ENCODE results near the gene WWOX.
"Not testable (repeated sequence)": the region's sequence is repeated elsewhere in the genome, so short reads cannot be mapped to it uniquely, and the experiment has no call there.

WWOX gene

DNA sequence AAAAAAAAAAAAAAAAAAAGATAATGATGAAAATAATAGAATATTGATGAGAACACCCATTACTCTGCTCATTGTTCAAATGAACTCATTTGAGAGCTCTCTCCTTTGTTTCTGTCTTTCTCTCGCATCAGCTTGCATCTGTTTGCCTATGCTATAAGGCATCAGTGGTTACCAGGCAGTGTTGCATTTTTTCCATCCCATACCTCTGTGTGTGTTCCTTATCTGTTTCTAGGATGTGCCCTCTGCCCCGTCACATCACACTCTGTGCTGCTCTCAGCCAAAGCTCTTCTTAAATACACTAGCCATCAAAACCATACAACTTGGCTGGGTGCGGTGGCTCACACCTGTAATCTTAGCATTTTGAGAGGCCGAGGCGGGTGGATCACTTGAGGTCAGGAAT lies 568.2 kb downstream of the WWOX start:
- no peak for DNase-seq

- DNase-seq: no peak
These were observed 568.9 kb downstream of the WWOX start for GRCh38 chr16:78668393-78668792.

DNA sequence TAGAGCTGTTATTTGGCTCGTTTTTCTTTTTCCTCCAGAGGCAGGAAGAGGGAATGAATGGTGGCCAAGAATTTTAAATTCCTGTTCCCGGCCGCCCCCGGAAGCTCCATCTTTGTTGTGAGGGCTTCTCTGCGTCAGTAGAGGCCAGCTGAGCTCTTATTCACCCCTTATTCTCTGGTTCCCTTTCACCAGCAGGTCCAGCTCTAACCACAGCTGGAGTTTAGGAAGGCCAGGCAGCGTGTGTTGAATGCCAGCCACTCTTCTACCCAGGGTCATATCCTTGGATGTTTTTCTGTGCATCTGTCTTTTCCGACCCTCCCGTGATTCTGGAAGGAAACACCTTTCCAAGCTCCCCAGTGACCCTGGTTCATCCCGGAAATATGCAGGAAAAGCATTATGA lies 570.5 kb downstream of the WWOX start:
- no peak for DNase-seq

DNA sequence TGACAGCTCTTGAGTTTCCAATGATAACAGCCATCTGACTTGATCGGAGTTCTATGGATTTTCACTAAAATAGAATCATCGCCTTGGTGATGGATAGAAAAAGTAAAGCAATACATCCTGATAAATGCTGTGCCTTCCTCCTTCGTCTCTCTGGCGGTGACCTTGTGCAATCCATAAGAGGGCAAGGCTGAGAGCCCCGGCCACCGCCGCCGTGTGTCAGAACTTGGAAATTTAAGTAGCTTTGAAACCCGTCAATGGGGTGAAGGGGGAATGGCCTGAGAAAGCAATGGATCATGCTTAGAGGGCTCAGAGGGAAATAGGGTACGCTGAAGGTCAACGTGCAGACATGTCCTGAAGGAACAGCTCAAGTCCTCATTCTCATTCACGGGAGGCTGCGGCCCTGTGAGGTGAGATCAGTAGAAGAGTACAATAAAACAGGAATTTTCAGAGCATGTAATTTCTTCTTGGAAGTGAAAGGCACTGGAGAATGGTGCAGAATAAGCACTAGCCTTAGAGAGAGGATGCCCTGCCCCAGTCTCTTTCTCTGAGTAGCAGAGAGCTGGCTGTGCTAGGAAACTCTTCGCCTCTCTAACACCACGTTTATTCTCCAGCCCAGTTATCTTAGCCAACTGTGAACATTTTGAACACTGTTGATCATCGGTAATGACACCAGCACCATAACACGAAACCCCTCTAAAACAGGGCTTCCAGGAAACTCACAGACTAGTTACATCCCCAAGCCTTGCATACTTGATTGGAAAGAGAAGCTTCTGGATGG lies 573.5 kb downstream of the WWOX start:
- no peak for DNase-seq

GRCh38 chr16:78673884-78674283 lies 574.4 kb downstream of the WWOX start:
- no peak for DNase-seq

DNA sequence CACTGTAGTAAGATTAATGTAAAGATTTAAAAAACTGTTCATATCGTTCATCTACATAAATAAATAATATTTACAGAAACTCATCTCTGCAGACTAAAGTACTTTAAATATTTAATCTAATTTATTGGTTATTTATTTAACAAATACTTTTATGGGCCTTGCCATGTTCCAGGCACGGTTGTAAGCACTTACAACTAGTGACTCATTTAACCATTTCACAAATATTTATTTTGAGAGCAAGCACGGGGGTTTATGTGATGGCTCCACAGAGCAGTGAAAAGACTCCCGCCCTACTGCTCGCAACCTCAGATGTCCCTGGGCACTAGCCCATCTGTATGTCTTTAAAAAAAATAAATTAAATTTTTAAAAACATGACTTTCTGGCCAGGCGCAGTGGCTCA lies 575.9 kb downstream of the WWOX start:
- DNase-seq: no peak

DNA sequence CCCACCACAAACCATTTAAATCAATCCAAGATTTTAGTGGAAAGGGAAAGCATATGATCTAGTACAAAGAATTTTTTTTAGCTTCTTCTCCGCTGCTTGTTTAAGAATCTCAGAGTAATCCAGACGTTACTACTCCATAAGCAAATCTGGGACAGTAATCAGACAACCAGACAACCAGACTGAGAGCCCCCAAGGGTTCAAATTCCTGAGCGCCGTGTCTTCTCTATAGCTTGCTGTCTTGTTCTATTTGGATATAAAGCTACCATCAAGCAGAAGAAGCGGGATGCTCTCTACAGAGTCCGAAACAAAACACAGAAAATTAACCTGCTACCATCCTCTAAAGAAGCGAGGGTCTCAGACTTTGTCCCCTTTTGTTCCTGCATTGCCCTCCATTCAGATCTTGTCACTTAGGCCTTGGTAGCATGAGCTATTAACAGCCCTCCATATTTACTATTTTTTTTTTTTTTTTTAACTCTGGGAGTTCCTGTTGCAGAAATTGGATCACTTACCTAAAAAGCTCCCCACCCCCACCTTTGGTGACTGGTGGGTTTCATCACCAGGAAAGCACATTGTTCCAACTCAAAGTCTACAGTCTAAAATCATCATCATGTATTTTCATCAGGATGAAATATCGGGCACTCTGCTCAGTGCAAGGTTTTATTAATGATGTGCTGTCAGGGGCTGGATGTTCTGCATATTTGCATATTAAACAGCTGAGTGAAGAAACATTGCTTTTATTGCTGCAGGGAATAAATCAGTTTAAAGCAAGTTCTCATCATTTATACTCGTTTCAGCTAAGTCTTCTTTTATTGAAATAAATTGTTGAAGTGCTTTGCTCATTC lies 576.7 kb downstream of the WWOX start:
- no peak for DNase-seq

DNA sequence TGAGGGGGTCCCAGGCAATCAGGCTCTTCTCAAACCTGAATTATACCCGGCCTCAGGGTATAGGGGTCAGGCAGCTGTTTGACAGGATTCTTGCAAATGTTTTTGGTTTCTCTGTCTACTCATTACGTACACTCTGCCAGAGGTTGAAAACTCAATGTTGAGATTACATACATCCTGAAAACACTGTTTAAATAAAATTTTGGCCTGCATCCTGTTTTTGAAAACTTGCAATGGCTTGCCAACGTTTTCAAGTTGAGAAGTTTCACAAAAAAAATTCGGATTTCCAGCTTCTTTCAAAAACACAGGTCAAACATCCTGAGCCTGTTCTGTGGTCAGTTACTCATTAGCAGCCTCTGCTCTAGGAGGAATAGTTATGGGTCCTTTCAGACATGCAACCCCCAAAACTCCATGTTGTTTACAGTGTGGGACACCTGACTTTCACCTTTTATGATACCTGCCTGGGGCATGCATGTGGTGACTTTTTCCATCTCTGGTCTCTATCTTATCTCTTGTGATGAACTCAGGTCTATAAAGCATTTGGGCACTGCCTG lies 577.8 kb downstream of the WWOX start:
- no peak for DNase-seq

GRCh38 chr16:78679546-78679945 lies 580.1 kb downstream of the WWOX start:
- DNase-seq: no peak

DNA sequence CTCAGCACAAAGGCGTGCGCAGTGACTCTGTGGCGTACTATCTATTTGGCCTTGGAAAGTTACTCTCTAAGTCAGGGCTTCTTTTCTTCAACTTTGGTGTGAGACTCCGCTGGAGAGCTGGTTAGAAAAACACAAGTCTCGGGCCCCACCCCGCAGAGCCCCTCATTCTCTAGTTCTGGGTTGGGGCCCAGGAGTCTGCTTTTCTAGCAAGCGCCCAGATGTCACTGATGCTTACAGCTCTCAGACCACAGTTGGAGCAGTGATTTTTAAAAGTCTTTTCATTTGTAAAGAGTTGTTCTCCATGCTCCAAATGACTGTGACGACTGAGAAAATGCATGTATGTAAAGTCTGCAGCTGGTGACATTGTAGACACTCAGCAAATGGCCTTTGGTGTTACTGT lies 582.3 kb downstream of the WWOX start:
- DNase-seq: no peak

DNA sequence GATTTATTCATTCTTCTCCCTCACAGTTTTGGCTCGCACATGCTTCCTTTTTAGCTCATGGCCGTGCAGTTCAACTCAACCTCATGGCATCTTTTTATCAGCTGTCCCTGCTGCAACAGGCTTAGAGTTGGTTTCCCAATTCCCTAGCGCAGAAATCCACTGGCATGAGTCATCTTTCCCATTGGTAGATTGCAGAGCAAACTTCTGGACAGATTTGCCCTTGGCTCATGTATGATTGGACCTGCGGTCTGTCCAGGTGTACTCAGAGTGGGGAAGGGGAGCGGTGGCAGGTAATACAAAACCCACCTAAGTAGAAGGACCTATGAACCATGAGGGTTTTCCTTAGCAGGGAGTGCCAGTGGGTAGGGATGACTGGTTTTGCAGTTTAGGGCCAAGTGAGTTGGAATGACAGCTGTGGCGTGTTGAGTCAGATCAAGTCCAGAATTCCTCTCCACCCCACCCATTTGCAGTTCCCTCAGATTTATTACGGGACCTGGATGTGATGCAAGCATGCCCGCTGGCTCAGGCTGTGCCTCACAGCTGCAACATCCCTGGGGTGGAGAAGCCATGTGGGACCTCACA lies 584.7 kb downstream of the WWOX start:
- DNase-seq: no peak

GRCh38 chr16:78684655-78685375 lies 585.4 kb downstream of the WWOX start:
- DNase-seq: no peak

GRCh38 chr16:78686601-78687000 lies 587.1 kb downstream of the WWOX start:
- DNase-seq: no peak

DNA sequence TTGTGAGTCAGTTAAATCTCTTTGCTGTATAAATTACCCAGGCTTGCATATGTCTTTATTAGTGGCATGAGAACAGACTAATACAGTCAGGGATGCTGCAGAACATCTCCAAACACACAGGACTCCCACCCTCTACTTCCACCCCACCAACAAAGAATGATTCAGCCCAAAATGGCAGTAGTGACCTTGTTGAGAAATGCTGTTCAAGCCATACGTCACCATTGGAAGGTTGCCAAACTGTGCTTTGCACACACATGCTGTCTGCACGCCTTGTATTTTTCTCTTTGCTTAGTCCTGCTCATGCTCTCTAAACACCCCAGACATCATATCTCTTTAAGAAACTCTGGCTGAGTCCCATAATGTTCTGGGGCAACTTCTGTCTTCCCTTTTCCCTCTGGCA lies 589.6 kb downstream of the WWOX start:
- DNase-seq: no peak

DNA sequence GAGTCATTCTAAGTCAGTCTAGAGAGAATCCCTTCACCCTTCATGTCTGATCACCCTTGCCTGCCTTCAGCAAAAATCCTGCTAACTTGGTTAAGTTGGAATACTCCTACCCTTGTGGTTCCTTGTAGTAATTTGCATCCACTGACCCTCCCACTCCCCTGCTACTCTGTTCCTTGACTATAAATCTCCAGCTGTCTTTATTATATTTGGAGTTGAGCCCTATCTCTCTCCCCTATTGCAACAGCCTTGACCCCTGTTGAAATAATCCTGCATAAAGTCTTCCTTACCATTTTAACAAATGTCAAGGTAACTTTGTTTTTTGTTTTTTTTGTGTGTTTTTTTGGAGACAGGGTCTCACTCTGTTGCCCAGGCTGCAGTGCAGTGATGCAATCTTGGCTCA lies 590.1 kb downstream of the WWOX start:
- DNase-seq: no peak

GRCh38 chr16:78690510-78690909 lies 591.1 kb downstream of the WWOX start:
- DNase-seq: no peak

DNA sequence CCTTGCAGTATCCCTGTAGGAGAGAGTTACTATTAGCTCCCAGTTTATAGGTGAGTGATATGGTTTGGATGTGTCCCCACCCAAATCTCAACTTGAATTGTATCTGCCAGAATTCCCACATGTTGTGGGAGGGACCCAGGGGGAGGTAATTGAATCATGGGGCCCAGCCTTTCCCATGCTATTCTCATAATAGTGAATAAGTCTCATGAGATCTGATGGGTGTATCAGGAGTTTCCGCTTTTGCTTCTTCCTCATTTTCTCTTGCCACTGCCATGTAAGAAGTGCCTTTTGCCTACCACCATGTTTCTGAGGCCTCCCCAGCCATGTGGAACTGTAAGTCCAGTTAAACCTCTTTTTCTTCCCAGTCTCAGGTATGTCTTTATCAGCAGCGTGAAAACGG lies 592.3 kb downstream of the WWOX start:
- not testable (repeated sequence) for DNase-seq

DNA sequence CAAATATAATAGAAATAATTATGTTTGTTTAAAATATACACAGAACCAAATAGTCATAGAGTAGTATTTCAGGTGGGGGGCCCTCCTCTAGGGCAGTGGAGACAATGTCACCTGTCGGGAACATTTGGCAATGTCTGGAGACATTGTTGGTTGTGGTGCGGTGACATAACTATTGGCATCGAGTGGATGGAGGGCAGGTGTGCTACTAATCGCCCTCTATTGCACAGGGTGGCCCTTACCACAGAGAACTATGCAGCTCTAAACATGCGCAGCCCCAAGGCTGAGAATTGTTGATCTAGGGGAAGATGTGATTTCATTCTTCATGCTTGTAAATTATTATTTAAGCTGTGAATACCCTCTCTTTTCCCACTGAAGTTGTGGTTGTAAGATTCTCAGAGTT lies 594.0 kb downstream of the WWOX start:
- no peak for DNase-seq

GRCh38 chr16:78694414-78694813 lies 595.0 kb downstream of the WWOX start:
- no peak for DNase-seq

DNA sequence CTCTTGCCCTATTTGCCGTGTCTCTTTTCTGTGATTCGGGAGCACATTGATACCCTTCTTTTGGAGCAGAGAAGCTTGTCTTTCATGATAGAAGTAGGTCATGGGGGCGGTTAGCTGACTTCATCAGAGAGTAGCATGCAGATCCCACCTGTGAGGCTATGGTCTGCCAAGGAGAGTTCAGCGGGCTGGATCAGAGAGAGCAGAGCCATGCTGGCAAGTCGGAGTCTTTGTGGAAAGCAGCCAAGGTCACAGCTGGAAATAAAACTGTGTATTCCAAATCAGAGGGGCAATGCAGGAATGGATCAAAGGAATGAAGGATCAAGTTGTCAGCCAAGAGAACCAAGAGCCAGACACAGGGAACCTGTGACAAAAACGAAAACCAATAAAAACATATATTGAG lies 595.9 kb downstream of the WWOX start:
- DNase-seq: no peak

GRCh38 chr16:78696797-78697196 lies 597.3 kb downstream of the WWOX start:
- DNase-seq: no peak

GRCh38 chr16:78697426-78697825 lies 598.0 kb downstream of the WWOX start:
- no peak for DNase-seq

DNA sequence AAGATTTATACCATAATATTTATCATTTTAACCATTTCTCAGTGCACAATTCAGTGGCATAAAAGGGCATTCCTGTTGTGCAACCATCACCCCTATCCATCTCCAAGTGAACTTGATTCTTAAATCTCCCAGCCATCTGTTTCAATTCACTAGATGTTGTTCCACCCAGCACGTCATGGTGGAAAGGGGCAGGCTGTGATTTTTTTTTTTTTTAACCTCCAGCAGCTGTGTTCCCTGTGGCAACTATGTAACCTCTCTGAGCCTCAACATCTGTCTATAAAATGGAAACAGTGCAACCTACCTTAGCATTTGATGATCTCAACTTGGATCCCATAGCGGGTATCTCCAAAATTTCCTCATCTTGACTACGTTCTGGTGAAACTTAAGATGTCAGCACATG lies 604.5 kb downstream of the WWOX start:
- DNase-seq: no peak

Measured in T-helper 1 cell (primary cell).